Stimulated activated CD4-positive, alpha-beta T cell treated with anti-CD3 and anti-CD28 coated beads, Interleukin-15, amount 100 ng/mL, for 48 hours (primary cell): ENCODE results near the gene CDC34.
"Not testable (repeated sequence)": the region's sequence is repeated elsewhere in the genome, so short reads cannot be mapped to it uniquely, and the experiment has no call there.

Source experiments
- DNase-seq, 2 donors: peaks; one replicate each; pipeline ENCODE4 v3.0.0-alpha.2; 2020; ENCODE audit warnings: low read depth in 2 of 2

Gene CDC34

GRCh38 chr19:573519-573825 lies 41.9 kb downstream of the CDC34 start:
- no peak for DNase-seq

- DNase-seq, result no peak
Observed at GRCh38 chr19:574658-575526, 43.3 kb downstream of the CDC34 start.

GRCh38 chr19:575527-576506 lies 44.3 kb downstream of the CDC34 start:
- DNase-seq, result no peak

- DNase-seq, result no peak
Observed at GRCh38 chr19:576768-577438, 45.3 kb downstream of the CDC34 start.

- DNase-seq, result no peak
Observed at GRCh38 chr19:577439-578392, 46.2 kb downstream of the CDC34 start.

- no peak for DNase-seq
Observed at GRCh38 chr19:579111-579841, 47.7 kb downstream of the CDC34 start.

- no peak for DNase-seq
Observed at GRCh38 chr19:579842-580155, 48.2 kb downstream of the CDC34 start.

- no peak for DNase-seq
Observed at GRCh38 chr19:580274-580835, 48.8 kb downstream of the CDC34 start.

GRCh38 chr19:581399-582111 lies 50.0 kb downstream of the CDC34 start:
- no peak for DNase-seq

GRCh38 chr19:582497-583197 lies 51.1 kb downstream of the CDC34 start:
- DNase-seq, result no peak

- no peak for DNase-seq
Observed at GRCh38 chr19:583198-583967, 51.8 kb downstream of the CDC34 start.

- no peak for DNase-seq
Observed at GRCh38 chr19:583968-584239, 52.3 kb downstream of the CDC34 start.

- DNase-seq, result peak in 1 of 2 donors; percentile 63
Observed at GRCh38 chr19:584240-585001, 52.9 kb downstream of the CDC34 start.

- not testable (repeated sequence) for DNase-seq
Observed at GRCh38 chr19:585146-585545, 53.6 kb downstream of the CDC34 start.

- DNase-seq, result no peak
Observed at GRCh38 chr19:585551-586110, 54.1 kb downstream of the CDC34 start.

GRCh38 chr19:588093-588740 lies 56.7 kb downstream of the CDC34 start:
- DNase-seq, result peak; percentile 58 to 61
